ENCODE results near the gene JMJD7. TPM values are rescaled to one million over a fixed set of nuclear protein-coding genes. Genes with fewer than 3 reads are reported as not detected.

Gene JMJD7
- polyA plus RNA-seq, 1 donor, result 13.6 TPM

DNA sequence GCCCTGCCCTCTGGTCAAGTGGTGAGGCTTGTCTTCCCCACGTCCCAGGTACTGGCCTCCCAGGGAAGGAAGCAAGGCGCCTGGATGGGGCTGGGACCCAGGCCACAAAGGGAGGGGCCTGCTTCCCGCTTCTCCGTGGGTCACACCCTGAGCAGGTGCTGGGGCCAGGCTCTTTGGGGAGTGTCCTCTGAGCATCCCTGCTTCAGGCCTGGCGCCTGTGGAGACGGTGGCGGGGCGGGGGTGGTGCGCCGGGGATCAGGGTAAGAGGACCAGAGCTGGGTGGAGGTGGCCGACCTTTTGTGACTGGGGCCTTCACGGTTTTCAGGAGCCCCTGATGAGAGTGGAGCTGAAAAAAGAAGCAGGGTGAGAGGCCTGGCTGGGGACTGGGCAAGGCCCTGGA, 14.3 kb downstream of the JMJD7 start:
- DNase-seq, result no peak

DNA sequence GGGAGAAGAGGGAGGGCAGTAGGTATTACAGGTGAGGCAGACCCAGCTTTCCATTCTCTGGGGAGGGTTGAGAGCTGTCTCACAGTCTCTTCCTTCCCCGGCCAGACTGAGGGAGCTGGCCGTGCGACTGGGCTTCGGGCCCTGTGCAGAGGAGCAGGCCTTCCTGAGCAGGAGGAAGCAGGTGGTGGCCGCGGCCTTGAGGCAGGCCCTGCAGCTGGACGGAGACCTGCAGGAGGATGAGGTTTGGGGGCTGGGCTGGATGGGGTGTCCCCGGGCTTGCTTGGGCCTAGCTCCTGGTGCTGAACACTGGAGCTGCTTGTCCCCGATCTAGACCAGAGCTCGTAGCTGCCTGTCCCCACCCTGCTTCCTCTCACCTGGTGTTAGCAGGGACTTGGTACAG, 15.7 kb downstream of the JMJD7 start:
- no peak for DNase-seq

GRCh38 chr15:41844814-41845213, 16.9 kb downstream of the JMJD7 start:
- DNase-seq, result no peak

DNA sequence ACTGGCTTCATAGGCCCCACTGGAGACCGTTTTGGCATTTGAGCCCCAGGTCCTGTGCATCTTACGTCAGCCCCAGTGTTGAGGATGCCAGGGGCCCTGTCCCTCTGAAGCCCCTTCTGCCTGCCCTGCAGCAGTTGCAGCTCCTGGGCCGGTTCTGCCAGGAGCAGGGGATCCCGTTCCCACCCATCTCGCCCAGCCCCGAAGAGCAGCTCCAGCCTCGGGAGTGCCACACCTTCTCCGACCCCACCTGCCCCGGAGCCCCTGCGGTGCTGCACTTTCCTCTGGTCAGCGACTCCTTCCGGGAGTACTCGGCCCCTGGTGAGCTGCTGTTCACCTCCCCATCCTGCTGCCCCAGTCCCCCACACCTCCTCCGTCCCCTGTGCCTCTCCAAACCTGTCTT, 19.3 kb downstream of the JMJD7 start:
- DNase-seq, result no peak

DNA sequence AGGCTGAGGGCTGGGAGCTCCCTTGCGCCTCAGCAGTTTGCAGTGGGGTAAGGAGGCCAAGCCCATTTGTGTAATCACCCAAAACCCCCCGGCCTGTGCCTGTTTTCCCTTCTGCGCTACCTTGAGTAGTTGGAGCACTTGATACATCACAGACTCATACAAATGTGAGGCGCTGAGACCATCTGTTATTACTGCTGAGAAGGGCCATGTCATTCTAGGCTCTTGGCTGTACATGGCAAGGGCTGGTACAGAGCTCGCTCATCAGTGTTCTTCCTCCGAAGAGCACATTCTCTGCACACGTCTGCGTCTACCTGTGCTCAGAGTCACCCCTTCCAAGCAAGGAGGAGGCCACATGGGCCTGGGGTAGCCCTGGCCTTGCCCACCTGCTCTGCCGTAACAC, 20.1 kb downstream of the JMJD7 start:
- no peak for DNase-seq

- no peak for DNase-seq
Observed at GRCh38 chr15:41848631-41849030, 20.7 kb downstream of the JMJD7 start.

- no peak for DNase-seq
Observed at GRCh38 chr15:41849204-41849603, 21.3 kb downstream of the JMJD7 start.

DNA sequence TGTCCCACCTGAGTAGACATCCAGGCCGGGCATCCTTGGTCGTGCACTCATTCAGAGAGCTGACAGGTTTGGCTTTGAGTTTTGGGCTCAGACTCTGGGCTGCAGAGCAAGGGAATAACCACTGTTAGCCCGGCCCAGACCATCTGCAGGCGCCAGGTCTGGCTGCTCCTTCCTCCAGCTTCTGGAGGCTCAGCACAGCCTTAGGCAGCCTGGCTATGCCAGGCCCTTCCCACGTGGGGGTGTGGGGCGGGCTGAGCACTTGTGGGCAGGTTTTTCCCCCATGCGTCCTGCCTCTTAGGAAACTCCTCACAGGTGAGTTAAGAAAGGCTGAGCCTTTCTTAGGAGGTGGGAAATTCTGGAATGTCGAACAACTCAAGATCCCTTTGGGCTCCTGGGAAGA, 22.0 kb downstream of the JMJD7 start:
- no peak for DNase-seq

DNA sequence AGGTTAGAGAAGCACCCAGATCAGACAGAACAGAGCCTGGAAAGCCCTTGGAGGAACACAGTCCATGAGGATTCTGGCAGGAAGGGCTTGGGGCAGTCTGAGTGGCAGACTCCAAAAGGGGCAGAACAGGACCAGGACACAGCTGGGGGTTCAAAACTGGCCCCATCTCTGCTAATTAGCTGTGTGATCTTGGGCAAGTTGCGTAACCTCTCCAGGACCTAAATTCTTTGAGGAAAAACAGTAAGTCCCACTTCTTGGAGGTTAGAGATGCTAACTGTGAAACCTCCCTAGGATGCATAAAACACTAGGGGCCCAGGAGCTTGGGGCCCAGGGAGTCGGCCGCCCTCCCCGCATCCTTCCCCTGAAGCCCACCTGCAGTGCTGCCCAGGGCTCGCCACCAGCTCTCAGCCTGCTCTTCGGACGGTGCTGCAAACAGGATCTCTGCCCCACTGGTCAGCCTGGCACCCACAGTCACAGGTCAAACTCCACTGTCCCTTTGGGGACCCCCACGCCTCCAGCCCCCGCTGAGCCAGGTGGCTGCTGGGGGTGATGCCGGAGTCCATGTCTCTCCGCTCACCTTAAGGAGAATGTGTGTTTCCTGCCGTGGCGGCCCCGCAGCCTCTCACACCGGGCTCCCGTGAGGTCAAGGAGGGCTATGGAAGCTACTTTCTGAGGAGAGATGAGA, 22.7 kb downstream of the JMJD7 start:
- no peak for DNase-seq

DNA sequence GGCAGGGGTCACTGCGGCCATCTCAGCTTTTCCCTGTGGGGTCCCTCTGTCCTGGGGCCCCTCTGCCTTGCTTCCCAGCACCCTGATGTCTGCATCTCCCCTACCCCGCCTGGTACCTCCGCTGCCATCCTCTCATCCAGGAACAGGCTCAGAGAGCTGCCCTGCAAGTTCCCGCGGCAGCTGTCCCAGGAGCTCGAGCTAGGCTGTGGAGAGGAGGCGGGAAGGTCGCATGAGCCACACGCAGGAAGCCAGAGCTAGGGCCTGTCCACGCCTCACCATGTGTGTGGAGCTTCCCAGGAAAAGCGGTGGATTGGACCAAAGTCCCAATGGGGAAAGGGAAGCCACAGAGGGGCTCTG, 23.3 kb downstream of the JMJD7 start:
- DNase-seq, result no peak

- no peak for DNase-seq
Observed at GRCh38 chr15:41851755-41852370, 24.0 kb downstream of the JMJD7 start.

DNA sequence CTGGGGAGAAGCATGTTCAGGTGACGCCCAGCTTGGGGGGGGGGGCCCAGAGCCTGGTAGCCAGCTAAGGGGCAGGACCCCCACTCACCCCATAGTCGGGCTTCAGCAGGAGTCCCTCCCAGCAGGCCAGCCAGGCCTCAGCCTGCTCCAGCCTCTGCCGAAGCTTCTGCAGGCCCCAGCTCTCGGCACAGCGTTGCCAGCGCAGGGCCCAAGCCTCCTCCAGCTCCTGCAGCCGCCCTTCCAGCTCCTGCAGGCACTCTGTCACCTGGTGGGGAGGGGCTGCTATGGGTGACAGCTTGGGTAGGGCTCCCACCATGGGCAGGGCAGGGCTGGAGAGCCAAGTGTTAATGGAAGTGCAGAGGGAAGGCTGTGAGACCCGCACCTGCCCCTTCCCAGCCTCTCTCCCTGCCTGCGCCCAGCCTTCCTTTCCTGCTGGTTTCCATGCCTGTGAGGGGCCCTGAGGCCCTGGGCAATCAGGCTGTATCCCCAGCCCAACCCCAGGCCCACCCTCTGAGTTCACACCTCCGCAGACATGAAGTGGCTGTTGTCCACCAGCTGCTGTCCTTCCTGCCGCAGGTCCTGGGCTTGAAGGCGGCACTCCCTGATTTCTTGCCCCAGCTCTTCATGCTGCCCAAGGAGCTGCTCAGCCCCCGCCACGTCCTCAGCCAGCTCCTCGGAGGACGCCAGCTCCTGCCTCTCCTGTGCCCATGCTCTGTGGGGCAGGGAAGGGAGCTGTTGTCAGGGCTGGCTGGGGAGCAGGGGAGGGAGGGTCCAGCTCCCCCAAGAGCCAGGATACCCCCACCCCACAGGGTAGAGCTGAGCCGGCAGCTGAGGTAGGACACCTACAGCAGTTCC, 25.1 kb downstream of the JMJD7 start:
- DNase-seq, result no peak

DNA sequence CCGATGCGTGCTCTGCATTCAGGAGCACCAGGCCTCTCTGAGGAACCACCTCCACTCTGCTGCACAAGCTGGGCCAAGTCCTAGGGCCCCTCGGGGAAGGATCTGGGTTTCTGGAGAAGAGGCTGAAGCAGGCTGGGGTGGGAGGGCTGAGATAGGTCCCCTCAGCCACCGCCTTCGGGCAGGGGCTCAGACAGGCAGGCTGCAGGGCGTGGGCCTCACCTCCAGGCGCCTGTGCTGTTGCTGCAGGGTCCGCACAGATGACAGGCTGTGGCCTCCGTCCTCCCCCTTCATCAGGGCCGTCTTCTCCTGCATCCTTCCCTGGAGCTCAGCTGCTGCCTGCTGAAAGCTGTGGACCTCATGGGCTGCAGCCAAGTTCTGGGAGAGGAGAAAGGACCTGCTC, 25.9 kb downstream of the JMJD7 start:
- no peak for DNase-seq

- DNase-seq, result no peak
Observed at GRCh38 chr15:41854443-41854842, 26.6 kb downstream of the JMJD7 start.

- peak; percentile 59 for DNase-seq
Observed at GRCh38 chr15:41855261-41855961, 27.5 kb downstream of the JMJD7 start.

- DNase-seq, result no peak
Observed at GRCh38 chr15:41856262-41856661, 28.4 kb downstream of the JMJD7 start.

GRCh38 chr15:41856716-41857115, 28.8 kb downstream of the JMJD7 start:
- DNase-seq, result no peak

DNA sequence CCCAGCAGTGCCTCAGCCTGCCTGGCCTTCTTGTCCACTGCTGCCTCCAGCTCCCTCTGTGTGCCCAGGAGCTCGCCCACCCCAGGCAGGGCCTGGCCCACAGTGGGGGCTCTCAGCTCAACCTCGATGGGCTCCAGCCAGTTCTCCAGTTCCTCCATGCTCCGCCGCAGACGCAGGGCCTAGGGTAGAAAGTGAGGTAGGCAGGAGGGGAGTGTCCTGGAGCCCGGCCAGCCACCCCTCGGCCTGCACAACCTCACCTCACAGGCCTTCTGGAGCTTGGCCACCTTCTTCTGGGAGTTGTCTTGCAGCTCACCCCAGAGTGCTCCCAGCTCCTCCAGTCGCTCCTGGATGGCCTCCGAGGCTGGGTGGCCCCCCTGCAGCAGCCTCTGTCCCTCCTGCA, 29.4 kb downstream of the JMJD7 start:
- no peak for DNase-seq

GRCh38 chr15:41858756-41859155, 30.9 kb downstream of the JMJD7 start:
- no peak for DNase-seq

DNA sequence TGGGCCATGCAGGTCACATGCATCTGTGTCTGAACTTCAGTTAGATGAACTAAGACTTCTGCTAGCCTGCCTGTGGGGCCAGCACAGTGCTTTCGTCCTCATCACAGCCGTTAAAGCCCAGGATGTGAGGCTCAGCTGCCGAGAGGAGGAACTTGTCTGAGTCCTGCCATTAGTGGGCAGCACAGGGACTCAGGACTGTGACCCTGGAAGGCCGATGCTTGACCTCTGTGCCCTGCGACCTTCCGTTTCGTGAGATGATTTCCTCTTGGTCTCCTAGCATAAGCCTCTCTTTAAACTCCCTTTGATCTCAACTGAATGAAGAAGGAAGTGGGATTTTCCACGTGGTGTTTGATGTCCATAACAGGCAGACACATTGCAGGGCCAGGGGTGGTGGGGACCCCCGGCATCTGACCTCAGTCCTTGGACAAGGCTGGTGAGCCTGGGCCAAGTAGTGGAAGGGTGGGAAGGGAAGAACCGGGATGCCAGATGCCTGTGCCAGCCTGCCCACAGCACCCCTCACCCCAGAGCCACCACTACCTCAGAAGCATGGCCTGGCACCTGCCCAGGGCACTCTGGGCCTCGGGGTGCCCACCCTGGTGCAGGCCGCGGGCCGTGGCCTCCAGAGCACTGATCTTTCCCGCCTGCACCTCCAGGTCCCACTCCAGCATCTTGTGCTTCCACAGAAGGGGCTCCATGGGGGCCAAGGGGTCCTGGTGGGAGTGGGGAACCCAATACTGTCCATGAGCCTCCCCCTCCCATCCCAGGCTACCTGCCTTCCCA, 32.3 kb downstream of the JMJD7 start:
- DNase-seq, result no peak

DNA sequence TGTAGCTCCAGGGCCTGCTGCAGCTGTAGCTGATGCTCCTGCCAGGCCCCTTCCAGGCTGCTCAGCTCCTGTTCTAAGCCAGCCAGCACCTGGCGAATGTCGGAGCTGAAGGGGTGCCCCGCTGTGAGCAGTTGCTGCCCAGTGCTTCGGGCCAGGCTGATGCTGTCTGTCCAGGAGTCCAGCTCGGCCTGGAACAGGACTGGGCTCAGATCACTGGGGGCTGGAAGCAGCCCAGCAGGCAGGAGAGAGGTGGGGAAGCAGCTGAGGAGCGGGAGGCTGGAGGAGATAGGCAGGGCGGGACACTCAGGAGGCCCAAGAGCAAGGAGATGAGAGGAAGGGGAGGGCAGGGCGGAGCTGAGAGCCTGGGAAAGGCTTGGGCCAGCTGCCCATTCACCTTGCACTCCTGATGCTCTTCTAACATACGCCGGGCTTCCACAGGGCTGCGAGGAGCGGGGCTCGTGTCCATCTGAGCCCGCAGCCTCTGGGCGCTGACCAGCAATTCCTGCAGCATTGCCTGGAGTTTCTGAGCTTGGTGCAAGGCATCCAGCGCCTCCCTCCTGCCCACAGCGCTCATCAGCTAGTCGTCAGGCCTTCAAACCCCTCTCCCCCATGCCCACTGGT, 34.0 kb downstream of the JMJD7 start:
- DNase-seq, result no peak
